Kidney epithelial cell (primary cell): ENCODE results near the gene SPON1. TPM values are rescaled to one million over a fixed set of nuclear protein-coding genes. Genes with fewer than 3 reads are reported as not detected.
"Not testable (repeated sequence)": the region's sequence is repeated elsewhere in the genome, so short reads cannot be mapped to it uniquely, and the experiment has no call there.

Experiments used
- DNase-seq: peaks from one replicate; pipeline ENCODE4 v3.0.0-alpha.2; 2010; ENCODE audit warnings: low read depth
- H3K27me3 ChIP-seq: 2 replicates; pipeline ENCODE4 v1.6.0; 2011; ENCODE audit warnings: low read length; ENCODE audit not compliant: control insufficient read depth, insufficient read depth
- H3K36me3 ChIP-seq: 2 replicates; pipeline ENCODE4 v1.5.1; 2011; ENCODE audit warnings: low read length; ENCODE audit not compliant: control insufficient read depth, insufficient read depth
- H3K4me3 ChIP-seq: 2 replicates; pipeline ENCODE4 v1.5.1; 2011; ENCODE audit warnings: low read depth, mild to moderate bottlenecking, control low read depth, low read length
- total RNA-seq: library from RNA; depleted of rRNA; stranded (reverse); fragments of >200 nt; gene quantifications from 2 replicates; pipeline ENCODE4 v1.2.3, GENCODE V29; 2015
- TF ChIP-seq, protein P1 (sequence below): IDR thresholded peaks from 2 replicates; pipeline ENCODE4 v1.5.1; 2011; ENCODE audit warnings: mild to moderate bottlenecking, moderate library complexity, low read length, control low read depth, inconsistent platforms; ENCODE audit not compliant: insufficient read depth, poor library complexity, severe bottlenecking

SPON1 gene
- total RNA-seq, 1 donor from 2014 or later = 3.7 TPM

DNA sequence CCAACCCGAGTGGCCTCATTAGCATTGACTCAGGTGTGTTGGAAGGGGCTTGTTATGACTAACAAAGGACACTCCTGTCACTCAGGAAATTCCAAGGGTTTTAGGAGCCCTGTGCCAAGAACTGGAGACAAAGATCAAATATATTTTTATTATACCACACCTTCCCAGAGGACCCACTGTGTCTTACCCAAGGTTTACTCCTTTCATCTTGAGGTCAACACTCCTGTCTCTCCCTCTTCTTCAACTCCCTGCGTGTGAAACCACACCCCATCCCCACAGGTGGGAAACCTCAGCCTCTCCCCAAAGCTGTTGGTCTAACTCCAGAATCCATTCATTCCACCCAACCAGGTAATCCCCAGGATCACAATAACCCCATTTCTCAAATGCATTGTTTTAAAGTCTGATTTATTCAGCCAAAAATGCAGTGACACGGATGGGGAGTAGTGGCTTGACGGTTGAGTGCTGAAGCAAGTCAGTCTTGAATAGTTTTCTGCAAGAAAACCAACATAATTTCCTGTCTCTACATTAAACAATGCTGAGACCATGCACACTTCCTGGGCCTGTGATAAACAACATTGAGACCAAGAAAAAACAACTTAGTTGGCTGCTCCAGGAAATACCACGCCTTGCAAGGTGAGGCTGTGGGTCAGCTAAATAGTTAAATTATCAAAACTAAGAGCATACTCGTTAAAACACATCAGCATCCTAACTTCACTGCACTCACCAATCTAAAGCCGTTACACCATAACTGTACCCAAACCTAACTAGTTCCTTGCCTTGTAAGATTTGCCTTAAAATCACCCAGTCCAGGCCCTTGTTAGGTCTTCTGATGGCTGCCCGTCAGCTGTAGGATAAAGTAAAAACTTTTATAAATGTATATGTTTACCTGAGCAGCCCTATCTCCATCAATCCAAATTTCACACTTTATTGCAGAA is 38.5 kb upstream of the SPON1 start:
- Histone ChIP-seq H3K27me3 (no peaks in the 10 kb centered on the region), H3K4me3 (no peak overlapping the region), H3K36me3 (no peaks in the 10 kb centered on the region)
- peak; percentile 85 for DNase-seq
- TF ChIP-seq, protein P1, sequence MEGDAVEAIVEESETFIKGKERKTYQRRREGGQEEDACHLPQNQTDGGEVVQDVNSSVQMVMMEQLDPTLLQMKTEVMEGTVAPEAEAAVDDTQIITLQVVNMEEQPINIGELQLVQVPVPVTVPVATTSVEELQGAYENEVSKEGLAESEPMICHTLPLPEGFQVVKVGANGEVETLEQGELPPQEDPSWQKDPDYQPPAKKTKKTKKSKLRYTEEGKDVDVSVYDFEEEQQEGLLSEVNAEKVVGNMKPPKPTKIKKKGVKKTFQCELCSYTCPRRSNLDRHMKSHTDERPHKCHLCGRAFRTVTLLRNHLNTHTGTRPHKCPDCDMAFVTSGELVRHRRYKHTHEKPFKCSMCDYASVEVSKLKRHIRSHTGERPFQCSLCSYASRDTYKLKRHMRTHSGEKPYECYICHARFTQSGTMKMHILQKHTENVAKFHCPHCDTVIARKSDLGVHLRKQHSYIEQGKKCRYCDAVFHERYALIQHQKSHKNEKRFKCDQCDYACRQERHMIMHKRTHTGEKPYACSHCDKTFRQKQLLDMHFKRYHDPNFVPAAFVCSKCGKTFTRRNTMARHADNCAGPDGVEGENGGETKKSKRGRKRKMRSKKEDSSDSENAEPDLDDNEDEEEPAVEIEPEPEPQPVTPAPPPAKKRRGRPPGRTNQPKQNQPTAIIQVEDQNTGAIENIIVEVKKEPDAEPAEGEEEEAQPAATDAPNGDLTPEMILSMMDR = no peak

DNA sequence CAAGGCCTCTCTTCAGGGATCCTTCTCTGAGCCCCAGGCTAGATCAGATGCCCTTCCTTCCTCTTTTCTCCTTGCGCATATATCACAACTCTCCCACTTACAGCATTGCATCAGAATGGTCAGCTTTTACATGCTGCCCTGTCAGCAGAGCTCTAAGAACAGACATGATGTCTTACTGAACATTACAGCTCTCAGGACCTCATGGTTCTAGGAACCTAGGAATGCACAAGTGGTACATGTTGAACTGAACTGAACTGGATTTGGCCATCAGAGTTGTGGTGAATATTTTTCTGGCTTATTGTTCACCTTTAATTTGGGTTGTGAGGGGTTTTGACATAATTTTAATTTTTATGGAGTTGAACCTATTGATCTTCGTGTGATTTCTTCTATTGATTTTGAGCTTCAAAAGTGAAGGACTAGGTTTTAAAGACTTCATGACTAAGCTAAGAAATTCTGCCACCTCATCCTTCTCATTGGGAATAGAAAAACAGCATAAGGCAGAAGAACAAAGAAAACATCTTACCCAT is 37.7 kb upstream of the SPON1 start:
- no peaks in the 10 kb centered on the region for H3K36me3 ChIP-seq
- no peaks in the 10 kb centered on the region for H3K27me3 ChIP-seq
- TF ChIP-seq, protein P1 = no peak
- no peak overlapping the region for H3K4me3 ChIP-seq
- DNase-seq = no peak

DNA sequence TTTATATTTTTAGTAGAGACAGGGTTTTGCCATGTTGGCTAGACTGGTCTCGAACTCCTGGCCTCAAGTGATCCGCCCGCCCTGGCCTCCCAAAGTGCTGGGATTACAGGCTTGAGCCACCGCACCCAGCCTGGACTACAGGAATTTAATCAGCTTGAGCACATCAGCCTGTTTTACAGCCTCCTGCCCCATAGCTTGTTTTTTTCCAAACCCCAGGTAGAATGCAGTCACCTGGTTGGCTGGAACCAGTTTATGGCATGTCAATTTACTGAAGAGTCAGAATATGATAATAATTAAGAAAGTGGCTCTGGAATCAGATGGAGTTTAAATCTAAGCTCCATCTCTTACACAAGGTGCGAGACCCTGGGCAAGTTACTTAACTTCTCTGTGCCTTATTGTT is 36.2 kb upstream of the SPON1 start:
- not testable (repeated sequence) for H3K4me3 ChIP-seq, H3K27me3 ChIP-seq, DNase-seq, H3K36me3 ChIP-seq

GRCh38 chr11:13926981-13927380 is 35.5 kb upstream of the SPON1 start:
- no peak for DNase-seq
- H3K27me3 ChIP-seq = no peaks in the 10 kb centered on the region
- TF ChIP-seq, protein P1 = no peak
- no peak overlapping the region for H3K4me3 ChIP-seq
- H3K36me3 ChIP-seq = no peaks in the 10 kb centered on the region

DNA sequence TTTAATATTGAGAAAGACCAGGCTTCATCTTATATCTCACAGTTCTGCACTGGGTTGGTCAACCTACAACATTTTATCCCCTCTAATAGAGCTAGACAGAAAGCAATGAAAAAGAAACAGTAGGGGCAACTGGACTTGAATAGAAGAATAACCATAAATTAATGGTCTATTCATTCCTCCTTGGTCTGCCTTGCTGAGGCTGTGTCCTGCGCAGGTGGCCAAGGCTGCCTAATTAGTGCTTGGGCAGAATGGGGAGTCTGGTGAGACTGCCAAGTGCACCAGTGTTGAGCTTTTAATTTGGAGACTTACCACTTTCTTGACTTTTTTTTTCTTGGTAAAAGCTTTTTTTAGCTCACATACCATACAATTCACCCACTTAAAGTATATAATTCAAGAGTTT is 35.0 kb upstream of the SPON1 start:
- TF ChIP-seq, protein P1 = no peak

GRCh38 chr11:13928566-13929251 is 33.8 kb upstream of the SPON1 start:
- no peaks in the 10 kb centered on the region for H3K27me3 ChIP-seq

More for the DNA sequence above, 35.0 kb upstream of the SPON1 start:
- H3K4me3 ChIP-seq = no peak overlapping the region
- no peaks in the 10 kb centered on the region for H3K36me3 ChIP-seq
- no peaks in the 10 kb centered on the region for H3K27me3 ChIP-seq
- DNase-seq = no peak

More at GRCh38 chr11:13928566-13929251, 33.8 kb upstream of the SPON1 start:
- peak; percentile 88 for DNase-seq
- TF ChIP-seq, protein P1 = no peak
- no peaks in the 10 kb centered on the region for H3K36me3 ChIP-seq
- H3K4me3 ChIP-seq = no peak overlapping the region
